Vagina (tissue), 2 donors: ENCODE measurements around the gene CHRNB1.

Source experiments
- POLR2A ChIP-seq, 2 donors: fragments of 450-650 bp; IDR thresholded peaks; one replicate each; pipeline ENCODE4 v1.6.1; 2017; ENCODE audit warnings: antibody characterized with exemption in 2 of 2, mild to moderate bottlenecking in 2 of 2, moderate library complexity in 2 of 2
- TF ChIP-seq, protein P1 (sequence below), 3 experiments: fragments of 450-650 bp in 2 of 3; fragments of 200-600 bp in 1 of 3; sonication (generic) in 1 of 3; IDR thresholded peaks; one replicate each; pipeline ENCODE4 v1.5.1; 2017 to 2019; ENCODE audit warnings: antibody characterized with exemption in 3 of 3, mild to moderate bottlenecking in 2 of 3, moderate library complexity in 2 of 3

DNA sequence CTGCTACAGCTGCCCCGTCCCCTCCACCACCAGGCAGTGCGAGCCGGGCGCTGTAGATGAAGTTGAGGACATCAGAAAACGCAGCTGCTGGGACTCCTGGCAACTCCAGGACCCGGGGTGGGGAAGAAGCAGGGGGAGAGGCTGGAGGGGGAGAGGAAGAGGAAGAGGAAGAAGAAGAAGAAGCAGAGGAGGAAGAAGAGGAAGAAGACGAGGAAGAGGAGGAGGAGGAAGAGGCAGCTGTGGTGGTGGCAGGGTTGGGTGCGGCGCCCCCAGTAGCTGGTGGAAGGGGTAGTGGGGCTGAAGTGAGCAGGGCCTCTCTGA lies 21.4 kb downstream of the CHRNB1 start:
- TF ChIP-seq, protein P1, sequence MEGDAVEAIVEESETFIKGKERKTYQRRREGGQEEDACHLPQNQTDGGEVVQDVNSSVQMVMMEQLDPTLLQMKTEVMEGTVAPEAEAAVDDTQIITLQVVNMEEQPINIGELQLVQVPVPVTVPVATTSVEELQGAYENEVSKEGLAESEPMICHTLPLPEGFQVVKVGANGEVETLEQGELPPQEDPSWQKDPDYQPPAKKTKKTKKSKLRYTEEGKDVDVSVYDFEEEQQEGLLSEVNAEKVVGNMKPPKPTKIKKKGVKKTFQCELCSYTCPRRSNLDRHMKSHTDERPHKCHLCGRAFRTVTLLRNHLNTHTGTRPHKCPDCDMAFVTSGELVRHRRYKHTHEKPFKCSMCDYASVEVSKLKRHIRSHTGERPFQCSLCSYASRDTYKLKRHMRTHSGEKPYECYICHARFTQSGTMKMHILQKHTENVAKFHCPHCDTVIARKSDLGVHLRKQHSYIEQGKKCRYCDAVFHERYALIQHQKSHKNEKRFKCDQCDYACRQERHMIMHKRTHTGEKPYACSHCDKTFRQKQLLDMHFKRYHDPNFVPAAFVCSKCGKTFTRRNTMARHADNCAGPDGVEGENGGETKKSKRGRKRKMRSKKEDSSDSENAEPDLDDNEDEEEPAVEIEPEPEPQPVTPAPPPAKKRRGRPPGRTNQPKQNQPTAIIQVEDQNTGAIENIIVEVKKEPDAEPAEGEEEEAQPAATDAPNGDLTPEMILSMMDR (IDR thresholded peaks at IDR 0.05) = no peak
- TF ChIP-seq POLR2A (IDR thresholded peaks at IDR 0.05) = no peak
